Duodenal mucosa (tissue), 2 donors: ENCODE measurements around the gene INO80.

Experiments
- H3K27ac ChIP-seq: one replicate; pipeline ENCODE4 v1.7.0; 2013; ENCODE audit warnings: low read depth, low read length
- H3K27me3 ChIP-seq, 2 donors: one replicate each; pipeline ENCODE4 v1.7.0; 2013; ENCODE audit warnings: low read length in 2 of 2, control low read depth in 1 of 2; ENCODE audit not compliant: insufficient read depth in 2 of 2, control insufficient read depth in 1 of 2
- H3K36me3 ChIP-seq, 2 donors: one replicate each; pipeline ENCODE4 v1.7.0; 2013; ENCODE audit warnings: low read length in 2 of 2, control low read depth in 1 of 2; ENCODE audit not compliant: insufficient read depth in 2 of 2, control insufficient read depth in 1 of 2
- H3K4me1 ChIP-seq, 2 donors: one replicate each; pipeline ENCODE4 v1.7.0; 2013; ENCODE audit warnings: low read length in 2 of 2, control low read depth in 1 of 2; ENCODE audit not compliant: insufficient read depth in 2 of 2, control insufficient read depth in 1 of 2
- H3K4me3 ChIP-seq, 2 donors: one replicate each; pipeline ENCODE4 v1.7.0; 2013; ENCODE audit warnings: low read length in 2 of 2, low read depth in 1 of 2
- H3K9ac ChIP-seq, 2 donors: one replicate each; pipeline ENCODE4 v1.7.0; 2013; ENCODE audit warnings: low read length in 2 of 2, low read depth in 1 of 2
- H3K9me3 ChIP-seq, 2 donors: one replicate each; pipeline ENCODE4 v1.7.0; 2013; ENCODE audit warnings: low read length in 2 of 2, control low read depth in 1 of 2; ENCODE audit not compliant: control insufficient read depth in 1 of 2

INO80 gene

GRCh38 chr15:40936234-40936708 lies 179.8 kb downstream of the INO80 start:
- Histone ChIP-seq H3K9me3 (no peaks in the 10 kb centered on the region), H3K4me1 (peaks cover 34 to 41% of the 10 kb centered on the region in 2 donors), H3K4me3 (no peak overlapping the region)

GRCh38 chr15:40934457-40934856 lies 181.6 kb downstream of the INO80 start:
- Histone ChIP-seq H3K4me3 (no peak overlapping the region), H3K27ac (no peak overlapping the region), H3K9me3 (no peaks in the 10 kb centered on the region), H3K9ac (no peak overlapping the region), H3K36me3 (peaks cover 0 to 8% of the 10 kb centered on the region in 2 donors), H3K27me3 (peaks cover 0 to 20% of the 10 kb centered on the region in 2 donors), H3K4me1 (peaks cover 41 to 42% of the 10 kb centered on the region in 2 donors)

More at GRCh38 chr15:40936234-40936708, 179.8 kb downstream of the INO80 start:
- Histone ChIP-seq H3K36me3 (peaks cover 0 to 8% of the 10 kb centered on the region in 2 donors), H3K27ac (no peak overlapping the region), H3K9ac (no peak overlapping the region), H3K27me3 (peaks cover 0 to 5% of the 10 kb centered on the region in 2 donors)

GRCh38 chr15:40933517-40933902 lies 182.6 kb downstream of the INO80 start:
- Histone ChIP-seq H3K27me3 (peaks cover 5 to 20% of the 10 kb centered on the region in 2 donors), H3K4me3 (peak overlapping the region in 1 of 2 donors; percentile 26), H3K9me3 (no peaks in the 10 kb centered on the region), H3K27ac (no peak overlapping the region), H3K9ac (peak overlapping the region in 1 of 2 donors; percentile 38), H3K36me3 (peaks cover 0 to 8% of the 10 kb centered on the region in 2 donors), H3K4me1 (peaks cover 47 to 50% of the 10 kb centered on the region in 2 donors)

GRCh38 chr15:40932649-40933516 lies 183.2 kb downstream of the INO80 start:
- Histone ChIP-seq H3K9me3 (no peaks in the 10 kb centered on the region), H3K27ac (no peak overlapping the region), H3K9ac (peak overlapping the region in 1 of 2 donors; percentile 38), H3K4me3 (peak overlapping the region; percentile 60 to 75), H3K36me3 (peaks cover 0 to 8% of the 10 kb centered on the region in 2 donors), H3K27me3 (peaks cover 6 to 20% of the 10 kb centered on the region in 2 donors), H3K4me1 (peaks cover 50 to 52% of the 10 kb centered on the region in 2 donors)

GRCh38 chr15:40932156-40932555 lies 183.9 kb downstream of the INO80 start:
- Histone ChIP-seq H3K27ac (no peak overlapping the region), H3K9ac (peak overlapping the region in 1 of 2 donors; percentile 6), H3K9me3 (no peaks in the 10 kb centered on the region), H3K4me3 (peak overlapping the region; percentile 60 to 75), H3K27me3 (peaks cover 10 to 24% of the 10 kb centered on the region in 2 donors), H3K36me3 (peaks cover 0 to 8% of the 10 kb centered on the region in 2 donors), H3K4me1 (peaks cover 53 to 57% of the 10 kb centered on the region in 2 donors)

DNA sequence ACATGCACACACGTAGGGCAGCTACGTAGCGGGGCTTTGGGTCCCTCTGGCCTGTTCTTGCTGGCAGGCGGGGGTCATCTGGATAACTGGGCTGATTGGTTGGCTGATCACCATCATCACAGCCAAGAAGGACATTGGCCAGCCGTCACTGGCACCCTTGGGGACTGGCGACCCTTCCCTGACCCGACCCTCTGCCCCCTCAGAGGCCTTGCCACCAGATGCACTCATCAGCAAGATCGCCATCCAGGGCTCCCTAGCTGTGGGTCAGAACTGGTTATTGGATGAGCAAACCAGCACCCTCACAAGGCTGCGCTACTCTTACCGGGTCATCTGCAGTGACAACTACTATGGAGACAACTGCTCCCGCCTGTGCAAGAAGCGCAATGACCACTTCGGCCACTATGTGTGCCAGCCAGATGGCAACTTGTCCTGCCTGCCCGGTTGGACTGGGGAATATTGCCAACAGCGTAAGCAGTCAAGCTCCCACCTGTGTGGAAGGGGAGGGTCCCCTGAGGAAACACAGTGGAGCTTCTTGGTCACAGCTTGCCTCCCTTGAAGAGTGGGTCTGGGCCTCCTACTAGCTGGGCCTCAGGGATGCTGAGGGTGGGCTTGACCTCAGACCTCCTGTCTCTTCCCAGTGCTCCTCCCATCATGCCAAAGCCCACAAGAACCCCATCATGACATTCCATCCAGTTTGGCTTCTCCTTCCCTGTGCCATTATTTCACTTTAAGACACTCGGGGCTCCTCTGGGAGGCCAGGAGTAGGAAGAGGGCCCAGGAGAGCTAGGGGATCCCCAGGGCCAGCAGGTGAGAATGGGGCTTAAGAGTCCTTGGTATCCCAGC lies 184.6 kb downstream of the INO80 start:
- peak overlapping the region in 1 of 2 donors; percentile 27 for H3K9ac ChIP-seq
- peak overlapping the region; percentile 60 to 75 for H3K4me3 ChIP-seq
- H3K27me3 ChIP-seq, result peaks cover 16 to 30% of the 10 kb centered on the region in 2 donors
- H3K27ac ChIP-seq, result no peak overlapping the region
- H3K9me3 ChIP-seq, result no peaks in the 10 kb centered on the region
- peaks cover 60 to 63% of the 10 kb centered on the region in 2 donors for H3K4me1 ChIP-seq
- H3K36me3 ChIP-seq, result peaks cover 0 to 8% of the 10 kb centered on the region in 2 donors

GRCh38 chr15:40930430-40931299 lies 185.4 kb downstream of the INO80 start:
- H3K27me3 ChIP-seq, result peaks cover 17 to 36% of the 10 kb centered on the region in 2 donors
- H3K4me3 ChIP-seq, result peak overlapping the region; percentile 60 to 75
- H3K36me3 ChIP-seq, result peaks cover 0 to 2% of the 10 kb centered on the region in 2 donors
- peak overlapping the region; percentile 25 to 27 for H3K9ac ChIP-seq
- no peaks in the 10 kb centered on the region for H3K9me3 ChIP-seq
- peaks cover 65 to 72% of the 10 kb centered on the region in 2 donors for H3K4me1 ChIP-seq
- no peak overlapping the region for H3K27ac ChIP-seq

DNA sequence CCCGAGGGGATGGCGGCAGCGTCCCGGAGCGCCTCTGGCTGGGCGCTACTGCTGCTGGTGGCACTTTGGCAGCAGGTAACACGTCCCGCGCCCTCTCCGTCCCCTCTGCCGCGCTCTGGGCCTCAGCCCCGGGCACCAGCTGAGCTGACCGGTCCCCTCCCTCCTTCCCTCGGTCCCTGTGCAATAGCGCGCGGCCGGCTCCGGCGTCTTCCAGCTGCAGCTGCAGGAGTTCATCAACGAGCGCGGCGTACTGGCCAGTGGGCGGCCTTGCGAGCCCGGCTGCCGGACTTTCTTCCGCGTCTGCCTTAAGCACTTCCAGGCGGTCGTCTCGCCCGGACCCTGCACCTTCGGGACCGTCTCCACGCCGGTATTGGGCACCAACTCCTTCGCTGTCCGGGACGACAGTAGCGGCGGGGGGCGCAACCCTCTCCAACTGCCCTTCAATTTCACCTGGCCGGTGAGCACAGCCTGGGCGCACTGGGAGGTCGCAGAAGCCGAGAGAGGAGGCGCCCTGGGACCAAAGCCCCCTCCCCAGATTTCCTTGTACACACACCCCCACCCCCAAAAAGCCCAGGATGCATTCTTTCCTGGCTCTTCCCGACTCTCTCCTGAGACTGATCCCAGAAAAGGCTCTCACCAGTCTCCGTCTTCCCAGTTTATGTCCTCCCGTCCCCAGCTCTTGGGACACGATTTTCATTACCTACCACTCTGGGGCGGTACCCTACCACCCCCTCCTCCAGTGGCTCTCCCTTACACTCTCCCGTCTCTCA lies 186.2 kb downstream of the INO80 start:
- peak overlapping the region; percentile 32 for H3K27ac ChIP-seq

More for the DNA sequence above, 186.2 kb downstream of the INO80 start:
- Histone ChIP-seq H3K27me3 (peaks cover 17 to 36% of the 10 kb centered on the region in 2 donors), H3K4me1 (peaks cover 69 to 79% of the 10 kb centered on the region in 2 donors), H3K9me3 (no peaks in the 10 kb centered on the region), H3K9ac (peak overlapping the region; percentile 25 to 54), H3K36me3 (no peaks in the 10 kb centered on the region), H3K4me3 (peak overlapping the region; percentile 60 to 75)
